ENCODE measurements around the gene CPVL. TPM values are rescaled to one million over a fixed set of nuclear protein-coding genes. Genes with fewer than 3 reads are reported as not detected.
A peak's percentile ranks its signal among the peaks of the same experiment; 100 is the strongest.

Gene CPVL
- total RNA-seq, 2 donors from 2014 or later: 4.0 to 17.9 TPM

DNA sequence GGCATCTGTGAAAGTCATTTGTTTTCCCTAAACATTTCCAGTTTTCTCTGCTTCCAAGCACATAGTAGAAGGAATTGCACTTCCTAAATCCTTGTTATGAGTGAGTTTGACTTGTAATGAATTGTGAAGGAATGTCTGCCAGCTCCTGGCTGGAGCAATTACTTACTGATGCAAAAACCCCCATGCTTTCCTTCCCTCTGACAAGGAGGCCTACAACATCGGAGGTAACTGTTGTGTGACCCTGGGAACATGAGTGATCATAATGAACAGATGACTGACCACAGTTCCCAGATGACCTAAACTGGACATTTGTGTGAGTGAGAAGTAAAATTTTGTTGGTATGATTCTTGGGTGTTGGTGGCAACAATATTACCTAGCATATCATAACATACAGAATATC lies 21.4 kb upstream of the CPVL start:
- 64 to 78% methylated on average over 1 of the region's 1 CpG for WGBS, 2 donors
- TF ChIP-seq, protein P1, sequence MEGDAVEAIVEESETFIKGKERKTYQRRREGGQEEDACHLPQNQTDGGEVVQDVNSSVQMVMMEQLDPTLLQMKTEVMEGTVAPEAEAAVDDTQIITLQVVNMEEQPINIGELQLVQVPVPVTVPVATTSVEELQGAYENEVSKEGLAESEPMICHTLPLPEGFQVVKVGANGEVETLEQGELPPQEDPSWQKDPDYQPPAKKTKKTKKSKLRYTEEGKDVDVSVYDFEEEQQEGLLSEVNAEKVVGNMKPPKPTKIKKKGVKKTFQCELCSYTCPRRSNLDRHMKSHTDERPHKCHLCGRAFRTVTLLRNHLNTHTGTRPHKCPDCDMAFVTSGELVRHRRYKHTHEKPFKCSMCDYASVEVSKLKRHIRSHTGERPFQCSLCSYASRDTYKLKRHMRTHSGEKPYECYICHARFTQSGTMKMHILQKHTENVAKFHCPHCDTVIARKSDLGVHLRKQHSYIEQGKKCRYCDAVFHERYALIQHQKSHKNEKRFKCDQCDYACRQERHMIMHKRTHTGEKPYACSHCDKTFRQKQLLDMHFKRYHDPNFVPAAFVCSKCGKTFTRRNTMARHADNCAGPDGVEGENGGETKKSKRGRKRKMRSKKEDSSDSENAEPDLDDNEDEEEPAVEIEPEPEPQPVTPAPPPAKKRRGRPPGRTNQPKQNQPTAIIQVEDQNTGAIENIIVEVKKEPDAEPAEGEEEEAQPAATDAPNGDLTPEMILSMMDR (IDR thresholded peaks at IDR 0.05): no peak
- TF ChIP-seq POLR2A (IDR thresholded peaks at IDR 0.05): no peak
- DNase-seq (no peak), ATAC-seq (no peak)
- H3K9me3 ChIP-seq: no peaks in the 10 kb centered on the region
- H3K36me3 ChIP-seq (replicated peaks in 1 of 2; ENCODE audit: insufficient read depth in 1 of 2, low read depth in 2 of 2): no peaks in the 10 kb centered on the region
- intact Hi-C loops (cut with DNase I): no loop called here
- no peak overlapping the region for H3K27ac ChIP-seq
- H3K27me3 ChIP-seq: no peaks in the 10 kb centered on the region
- no peaks in the 10 kb centered on the region for H3K4me1 ChIP-seq
- no peak overlapping the region for H3K4me3 ChIP-seq

DNA sequence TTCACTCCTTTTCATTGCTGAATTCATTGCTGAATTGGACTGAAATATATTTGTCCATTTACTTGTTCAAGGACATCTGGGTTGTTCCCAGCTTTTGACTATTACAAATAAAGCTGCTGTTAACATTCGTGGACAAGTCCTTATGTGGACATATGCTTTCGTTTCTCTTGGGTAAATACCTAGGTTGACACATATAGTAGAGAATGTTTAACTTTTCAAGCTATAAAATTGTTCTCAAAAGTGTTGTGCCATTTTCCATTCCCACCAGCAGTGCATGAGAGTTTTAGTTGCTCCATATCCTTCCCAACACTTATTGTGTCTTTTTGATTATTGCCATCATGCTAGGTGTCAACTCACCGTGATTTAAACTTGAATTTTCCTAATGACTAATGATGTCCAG lies 17.5 kb upstream of the CPVL start:
- WGBS, 2 donors: 13 to 19% methylated on average over 3 of the region's 3 CpGs
- intact Hi-C loops (cut with DNase I): no loop called here
- ATAC-seq (no peak), DNase-seq (no peak)
- Histone ChIP-seq H3K27me3 (no peaks in the 10 kb centered on the region), H3K4me1 (no peaks in the 10 kb centered on the region), H3K27ac (peak overlapping the region in 1 of 4 donors; percentile 60), H3K4me3 (no peak overlapping the region), H3K9me3 (no peaks in the 10 kb centered on the region), H3K36me3 (replicated peaks in 1 of 2; ENCODE audit: insufficient read depth in 1 of 2, low read depth in 2 of 2) (no peaks in the 10 kb centered on the region)
- TF ChIP-seq, protein P1 (IDR thresholded peaks at IDR 0.05): peak in 1 of 7 experiments; percentile 5
- TF ChIP-seq POLR2A (IDR thresholded peaks at IDR 0.05): no peak

DNA sequence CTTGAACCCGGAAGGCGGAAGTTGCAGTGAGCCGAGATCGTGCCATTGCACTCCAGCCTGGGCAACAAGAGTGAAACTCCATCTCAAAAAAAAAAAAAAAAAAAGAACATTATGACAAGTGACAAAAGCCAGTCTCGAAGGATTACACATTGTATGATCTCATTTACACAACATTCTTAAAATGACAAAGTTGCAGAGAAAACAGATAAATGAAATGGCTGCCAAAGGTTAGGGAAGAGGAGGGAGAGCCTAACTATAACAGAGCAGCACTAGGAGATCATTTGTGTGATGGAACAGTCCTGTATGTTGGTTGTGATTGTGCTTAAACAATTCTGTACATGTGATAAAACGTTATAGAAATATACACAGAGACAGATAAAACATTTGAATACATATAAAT lies 16.2 kb upstream of the CPVL start:
- Histone ChIP-seq H3K36me3 (replicated peaks in 1 of 2; ENCODE audit: insufficient read depth in 1 of 2, low read depth in 2 of 2) (no peaks in the 10 kb centered on the region), H3K27ac (no peak overlapping the region), H3K4me1 (no peaks in the 10 kb centered on the region), H3K9me3 (no peaks in the 10 kb centered on the region), H3K27me3 (no peaks in the 10 kb centered on the region), H3K4me3 (no peak overlapping the region)
- intact Hi-C loops (cut with DNase I): no loop called here
- ATAC-seq: no peak
- TF ChIP-seq POLR2A (IDR thresholded peaks at IDR 0.05): no peak
- TF ChIP-seq, protein P1 (IDR thresholded peaks at IDR 0.05): no peak
- DNase-seq: no peak
- WGBS, 2 donors: 85 to 87% methylated on average over 6 of the region's 6 CpGs

DNA sequence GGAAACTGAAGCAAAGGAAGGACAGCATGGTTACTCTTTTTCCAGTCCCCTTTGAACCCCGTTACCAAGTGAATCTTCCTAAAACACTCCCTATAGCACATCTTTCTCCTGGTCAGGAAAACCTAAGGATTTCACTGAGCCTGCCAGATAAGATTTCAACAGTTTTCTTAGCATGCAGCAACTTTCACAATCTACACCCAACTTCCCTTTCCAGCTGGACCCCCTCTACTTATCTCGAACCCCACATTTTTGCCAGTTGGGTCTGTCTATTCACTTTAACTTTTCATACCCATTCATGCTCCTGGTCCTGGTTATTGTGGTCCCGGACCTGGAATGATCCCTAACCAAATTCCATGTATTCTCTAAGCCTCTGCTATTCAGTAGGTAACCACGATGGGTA lies 14.9 kb upstream of the CPVL start:
- Histone ChIP-seq H3K27me3 (no peaks in the 10 kb centered on the region), H3K9me3 (no peaks in the 10 kb centered on the region), H3K27ac (no peak overlapping the region), H3K36me3 (replicated peaks in 1 of 2; ENCODE audit: insufficient read depth in 1 of 2, low read depth in 2 of 2) (no peaks in the 10 kb centered on the region), H3K4me3 (no peak overlapping the region), H3K4me1 (no peaks in the 10 kb centered on the region)
- no peak for ATAC-seq
- WGBS, 2 donors: 78 to 91% methylated on average over 4 of the region's 4 CpGs
- intact Hi-C loops (cut with DNase I): no loop called here
- TF ChIP-seq POLR2A (IDR thresholded peaks at IDR 0.05): no peak
- TF ChIP-seq, protein P1 (IDR thresholded peaks at IDR 0.05): no peak
- DNase-seq: no peak

DNA sequence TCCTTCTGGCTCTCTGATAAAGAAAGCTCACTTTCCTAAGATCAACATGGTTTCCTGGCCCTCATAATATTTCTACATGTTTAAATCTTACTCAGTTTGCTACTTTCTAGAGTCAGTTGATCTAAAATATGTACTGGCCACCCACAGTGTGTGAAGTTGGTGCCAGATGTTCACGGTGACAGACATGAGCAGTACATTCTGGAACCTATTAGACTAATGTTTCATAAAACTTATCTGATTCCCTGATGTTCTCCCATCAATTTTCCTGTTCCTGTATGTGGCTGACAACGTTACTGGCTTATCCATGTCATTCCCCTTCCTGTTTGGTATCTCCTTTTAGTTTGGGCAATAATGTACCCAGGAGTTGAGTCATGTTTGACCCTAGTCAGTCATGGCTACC lies 13.7 kb upstream of the CPVL start:
- Histone ChIP-seq H3K36me3 (replicated peaks in 1 of 2; ENCODE audit: insufficient read depth in 1 of 2, low read depth in 2 of 2) (no peaks in the 10 kb centered on the region), H3K4me3 (no peak overlapping the region), H3K9me3 (no peaks in the 10 kb centered on the region), H3K27me3 (no peaks in the 10 kb centered on the region), H3K4me1 (no peaks in the 10 kb centered on the region), H3K27ac (no peak overlapping the region)
- DNase-seq: no peak
- intact Hi-C loops (cut with DNase I): no loop called here
- TF ChIP-seq, protein P1 (IDR thresholded peaks at IDR 0.05): no peak
- no peak for TF ChIP-seq POLR2A (IDR thresholded peaks at IDR 0.05)
- ATAC-seq: no peak
- WGBS, 2 donors: 48 to 66% methylated on average over 2 of the region's 2 CpGs

Measured in body of pancreas (tissue), 4 donors.